GM23338 (cell line): ENCODE results near the gene HMCN2. TPM values are rescaled to one million over a fixed set of nuclear protein-coding genes. Genes with fewer than 3 reads are reported as not detected.

Experiments
- ATAC-seq: fragments of 200-7000 bp; cut with Tn5 transposase; 3 replicates; pipeline ENCODE4 v1.9.1; 2020
- DNase-seq: peaks from one replicate; pipeline ENCODE4 v3.0.0-alpha.2; 2015; ENCODE audit warnings: low spot score
- H2AFZ ChIP-seq: fragments of 200-600 bp; sonication (generic); 2 replicates; pipeline ENCODE4 v1.8.0; 2016; ENCODE audit warnings: antibody characterized with exemption, mild to moderate bottlenecking, moderate library complexity
- H3F3A ChIP-seq: fragments of 200-600 bp; sonication (generic); replicated peaks from 2 replicates; pipeline ENCODE4 v1.8.0; 2017; ENCODE audit warnings: antibody characterized with exemption, mixed run types, low read depth
- H3K27ac ChIP-seq: fragments of 200-600 bp; sonication (generic); 2 replicates; pipeline ENCODE4 v1.6.1; 2016; ENCODE audit warnings: low read depth
- H3K27me3 ChIP-seq: fragments of 200-600 bp; sonication (generic); 2 replicates; pipeline ENCODE4 v1.8.0; 2016; ENCODE audit warnings: mild to moderate bottlenecking, mixed run types, moderate library complexity; ENCODE audit not compliant: insufficient read depth
- H3K36me3 ChIP-seq: fragments of 200-600 bp; sonication (generic); 2 replicates; pipeline ENCODE4 v1.8.0; 2016; ENCODE audit warnings: mild to moderate bottlenecking; ENCODE audit not compliant: insufficient read depth
- H3K4me1 ChIP-seq: fragments of 200-600 bp; sonication (generic); 2 replicates; pipeline ENCODE4 v1.8.0; 2016; ENCODE audit warnings: mild to moderate bottlenecking, moderate library complexity; ENCODE audit not compliant: insufficient read depth
- H3K4me2 ChIP-seq: fragments of 200-600 bp; sonication (generic); 2 replicates; pipeline ENCODE4 v1.7.1; 2017; ENCODE audit warnings: mixed run types
- H3K4me3 ChIP-seq: fragments of 200-600 bp; sonication (generic); 2 replicates; pipeline ENCODE4 v1.6.1; 2016; ENCODE audit warnings: mixed run types
- H3K79me2 ChIP-seq: fragments of 200-600 bp; sonication (generic); replicated peaks from 2 replicates; pipeline ENCODE4 v1.8.0; 2017; ENCODE audit warnings: mild to moderate bottlenecking; ENCODE audit not compliant: insufficient read depth
- H3K9me2 ChIP-seq: fragments of 200-600 bp; sonication (generic); 2 replicates; pipeline ENCODE4 v1.8.0; 2017; ENCODE audit not compliant: insufficient read depth
- H4K20me1 ChIP-seq: fragments of 200-600 bp; sonication (generic); replicated peaks from 2 replicates; pipeline ENCODE4 v1.8.0; 2017; ENCODE audit warnings: mild to moderate bottlenecking; ENCODE audit not compliant: insufficient read depth
- H3K27ac Mint-ChIP-seq: 2 replicates; pipeline ENCODE4 v1.8.0; 2020; ENCODE audit warnings: inconsistent platforms, mild to moderate bottlenecking, moderate library complexity, mixed read lengths
- H3K27me3 Mint-ChIP-seq: 3 replicates; pipeline ENCODE4 v1.8.0; 2022; ENCODE audit warnings: low read depth, mild to moderate bottlenecking, moderate library complexity, mixed read lengths, inconsistent platforms; ENCODE audit not compliant: insufficient read depth, poor library complexity
- H3K36me3 Mint-ChIP-seq: 3 replicates; pipeline ENCODE4 v1.8.0; 2021; ENCODE audit warnings: low read depth, mild to moderate bottlenecking, inconsistent platforms, moderate library complexity, mixed read lengths
- H3K4me1 Mint-ChIP-seq: 3 replicates; pipeline ENCODE4 v1.8.0; 2020; ENCODE audit warnings: mild to moderate bottlenecking, inconsistent platforms, mixed read lengths
- H3K4me3 Mint-ChIP-seq: 3 replicates; pipeline ENCODE4 v1.8.0; 2021; ENCODE audit warnings: moderate library complexity, mild to moderate bottlenecking, inconsistent platforms, mixed read lengths
- H3K9me3 Mint-ChIP-seq: 3 replicates; pipeline ENCODE4 v1.8.0; 2020; ENCODE audit warnings: moderate library complexity, mild to moderate bottlenecking, inconsistent platforms, mixed read lengths
- EZH2phosphoT487 ChIP-seq: fragments of 200-600 bp; sonication (generic); IDR thresholded peaks from one replicate; pipeline ENCODE4 v1.8.1; 2018; ENCODE audit warnings: antibody characterized with exemption; ENCODE audit not compliant: unreplicated experiment
- JUNB ChIP-seq: IDR thresholded peaks from one replicate; pipeline ENCODE4 v1.6.1; 2016; ENCODE audit warnings: antibody characterized with exemption; ENCODE audit not compliant: unreplicated experiment
- NANOG ChIP-seq: IDR thresholded peaks from 2 replicates; pipeline ENCODE4 v1.6.1; 2016; ENCODE audit warnings: antibody characterized with exemption, borderline replicate concordance
- POLR2AphosphoS5 ChIP-seq: IDR thresholded peaks from 2 replicates; pipeline ENCODE4 v1.6.1; 2016; ENCODE audit warnings: antibody characterized with exemption, low read depth
- STAT1 ChIP-seq: IDR thresholded peaks from one replicate; pipeline ENCODE4 v1.6.1; 2016; ENCODE audit warnings: antibody characterized with exemption; ENCODE audit not compliant: unreplicated experiment
- ZNF114 ChIP-seq: fragments of 250-450 bp; sonication (Bioruptor Pico); IDR thresholded peaks from 2 replicates; pipeline ENCODE4 v1.5.0; 2020; ENCODE audit warnings: mild to moderate bottlenecking, moderate library complexity
- ZNF331 ChIP-seq: fragments of 250-450 bp; sonication (Bioruptor Pico); IDR thresholded peaks from 2 replicates; pipeline ENCODE4 v1.5.0; 2020; ENCODE audit warnings: low read depth, mild to moderate bottlenecking, moderate library complexity
- polyA plus RNA-seq: library from polyadenylated mRNA; unstranded; fragments of >200 nt; fragmentation: Nextera tagmentation; extraction: Ambion mirVana; gene quantifications from 2 replicates; pipeline ENCODE4 v1.2.1, GENCODE V29; 2016
- total RNA-seq: library from RNA; depleted of rRNA; stranded (reverse); fragments of >200 nt; shearing (Covaris generic); gene quantifications from 2 replicates; pipeline ENCODE4 v1.2.3, GENCODE V29; 2014
- TF ChIP-seq, protein P1 (sequence below), 2 experiments: fragments of 200-600 bp in 1 of 2; sonication (generic) in 1 of 2; conservative IDR thresholded peaks; 2 replicates each; pipeline versions ENCODE4 v1.5.1 to v1.6.1; 2016 to 2017; ENCODE audit warnings: antibody characterized with exemption in 2 of 2, low read depth in 2 of 2, mild to moderate bottlenecking in 2 of 2, moderate library complexity in 1 of 2
- TF ChIP-seq, protein P2 (sequence below): fragments of 250-450 bp; sonication (Bioruptor Pico); IDR thresholded peaks from 2 replicates; pipeline ENCODE4 v1.5.0; 2020; ENCODE audit warnings: mild to moderate bottlenecking, moderate library complexity
- TF ChIP-seq, protein P3 (sequence below): IDR thresholded peaks from one replicate; pipeline ENCODE4 v1.6.1; 2018; ENCODE audit warnings: antibody characterized with exemption; ENCODE audit not compliant: unreplicated experiment
- TF ChIP-seq, protein P4 (sequence below): IDR thresholded peaks from 2 replicates; pipeline ENCODE4 v1.6.1; 2016; ENCODE audit warnings: antibody characterized with exemption

Gene HMCN2
- total and polyA plus RNA-seq, 2 experiments from 2014 or later: 1.3 to 4.7 TPM

DNA sequence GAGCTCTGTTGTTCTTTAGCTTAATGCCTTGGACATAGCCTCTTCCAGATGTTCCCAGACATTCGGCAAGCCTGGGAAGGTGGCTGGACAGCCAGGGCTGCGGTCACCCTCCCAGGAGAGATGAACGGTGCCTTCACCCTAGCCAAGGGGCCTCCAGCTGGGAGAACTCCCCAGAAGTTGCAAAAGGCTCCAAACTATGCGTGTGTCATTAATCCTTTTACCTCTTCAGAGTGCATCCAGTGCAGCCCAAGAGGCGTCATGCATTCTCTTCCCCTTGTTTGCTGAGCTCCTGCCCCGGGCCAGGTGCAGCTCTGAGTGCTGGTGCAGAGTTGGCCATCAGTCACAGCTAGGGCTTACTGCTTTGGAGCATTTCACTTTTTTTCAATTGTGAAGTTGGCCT, 22.8 kb downstream of the HMCN2 start (continued):
- TF ChIP-seq, protein P1, sequence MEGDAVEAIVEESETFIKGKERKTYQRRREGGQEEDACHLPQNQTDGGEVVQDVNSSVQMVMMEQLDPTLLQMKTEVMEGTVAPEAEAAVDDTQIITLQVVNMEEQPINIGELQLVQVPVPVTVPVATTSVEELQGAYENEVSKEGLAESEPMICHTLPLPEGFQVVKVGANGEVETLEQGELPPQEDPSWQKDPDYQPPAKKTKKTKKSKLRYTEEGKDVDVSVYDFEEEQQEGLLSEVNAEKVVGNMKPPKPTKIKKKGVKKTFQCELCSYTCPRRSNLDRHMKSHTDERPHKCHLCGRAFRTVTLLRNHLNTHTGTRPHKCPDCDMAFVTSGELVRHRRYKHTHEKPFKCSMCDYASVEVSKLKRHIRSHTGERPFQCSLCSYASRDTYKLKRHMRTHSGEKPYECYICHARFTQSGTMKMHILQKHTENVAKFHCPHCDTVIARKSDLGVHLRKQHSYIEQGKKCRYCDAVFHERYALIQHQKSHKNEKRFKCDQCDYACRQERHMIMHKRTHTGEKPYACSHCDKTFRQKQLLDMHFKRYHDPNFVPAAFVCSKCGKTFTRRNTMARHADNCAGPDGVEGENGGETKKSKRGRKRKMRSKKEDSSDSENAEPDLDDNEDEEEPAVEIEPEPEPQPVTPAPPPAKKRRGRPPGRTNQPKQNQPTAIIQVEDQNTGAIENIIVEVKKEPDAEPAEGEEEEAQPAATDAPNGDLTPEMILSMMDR (conservative IDR thresholded peaks at IDR 0.05; ENCODE audit: low read depth in 2 of 2): no peak
- TF ChIP-seq POLR2AphosphoS5 (no peak), ZNF331 (CRISPR knock-in tag) (no peak), EZH2phosphoT487 (no peak), JUNB (no peak), NANOG (no peak)

GRCh38 chr9:130288926-130289690, 23.5 kb downstream of the HMCN2 start:
- peak; percentile 36 for DNase-seq

More at GRCh38 chr9:130288926-130289690, 23.5 kb downstream of the HMCN2 start:
- H3K27ac ChIP-seq: no peak overlapping the region
- peaks cover 6% of the 10 kb centered on the region for H3K36me3 Mint-ChIP-seq
- ATAC-seq: peak; percentile 75
- no peaks in the 10 kb centered on the region for H3K27me3 ChIP-seq
- H3K79me2 ChIP-seq: no peaks in the 10 kb centered on the region
- no peaks in the 10 kb centered on the region for H3K9me2 ChIP-seq
- no peak overlapping the region for H2AFZ ChIP-seq
- no peak overlapping the region; the same call in 2 of the 3 replicates for H3K4me3 Mint-ChIP-seq
- no peaks in the 10 kb centered on the region for H3K36me3 ChIP-seq
- H3F3A ChIP-seq: no peaks in the 10 kb centered on the region
- H3K4me2 ChIP-seq: no peak overlapping the region
- no peaks in the 10 kb centered on the region for H3K4me1 ChIP-seq
- no peak overlapping the region for H3K4me3 ChIP-seq
- H4K20me1 ChIP-seq: no peaks in the 10 kb centered on the region
- H3K4me1 Mint-ChIP-seq: peaks cover 19% of the 10 kb centered on the region
- H3K27me3 Mint-ChIP-seq: peaks cover 10% of the 10 kb centered on the region
- no peak for TF ChIP-seq NANOG
- TF ChIP-seq, protein P2, sequence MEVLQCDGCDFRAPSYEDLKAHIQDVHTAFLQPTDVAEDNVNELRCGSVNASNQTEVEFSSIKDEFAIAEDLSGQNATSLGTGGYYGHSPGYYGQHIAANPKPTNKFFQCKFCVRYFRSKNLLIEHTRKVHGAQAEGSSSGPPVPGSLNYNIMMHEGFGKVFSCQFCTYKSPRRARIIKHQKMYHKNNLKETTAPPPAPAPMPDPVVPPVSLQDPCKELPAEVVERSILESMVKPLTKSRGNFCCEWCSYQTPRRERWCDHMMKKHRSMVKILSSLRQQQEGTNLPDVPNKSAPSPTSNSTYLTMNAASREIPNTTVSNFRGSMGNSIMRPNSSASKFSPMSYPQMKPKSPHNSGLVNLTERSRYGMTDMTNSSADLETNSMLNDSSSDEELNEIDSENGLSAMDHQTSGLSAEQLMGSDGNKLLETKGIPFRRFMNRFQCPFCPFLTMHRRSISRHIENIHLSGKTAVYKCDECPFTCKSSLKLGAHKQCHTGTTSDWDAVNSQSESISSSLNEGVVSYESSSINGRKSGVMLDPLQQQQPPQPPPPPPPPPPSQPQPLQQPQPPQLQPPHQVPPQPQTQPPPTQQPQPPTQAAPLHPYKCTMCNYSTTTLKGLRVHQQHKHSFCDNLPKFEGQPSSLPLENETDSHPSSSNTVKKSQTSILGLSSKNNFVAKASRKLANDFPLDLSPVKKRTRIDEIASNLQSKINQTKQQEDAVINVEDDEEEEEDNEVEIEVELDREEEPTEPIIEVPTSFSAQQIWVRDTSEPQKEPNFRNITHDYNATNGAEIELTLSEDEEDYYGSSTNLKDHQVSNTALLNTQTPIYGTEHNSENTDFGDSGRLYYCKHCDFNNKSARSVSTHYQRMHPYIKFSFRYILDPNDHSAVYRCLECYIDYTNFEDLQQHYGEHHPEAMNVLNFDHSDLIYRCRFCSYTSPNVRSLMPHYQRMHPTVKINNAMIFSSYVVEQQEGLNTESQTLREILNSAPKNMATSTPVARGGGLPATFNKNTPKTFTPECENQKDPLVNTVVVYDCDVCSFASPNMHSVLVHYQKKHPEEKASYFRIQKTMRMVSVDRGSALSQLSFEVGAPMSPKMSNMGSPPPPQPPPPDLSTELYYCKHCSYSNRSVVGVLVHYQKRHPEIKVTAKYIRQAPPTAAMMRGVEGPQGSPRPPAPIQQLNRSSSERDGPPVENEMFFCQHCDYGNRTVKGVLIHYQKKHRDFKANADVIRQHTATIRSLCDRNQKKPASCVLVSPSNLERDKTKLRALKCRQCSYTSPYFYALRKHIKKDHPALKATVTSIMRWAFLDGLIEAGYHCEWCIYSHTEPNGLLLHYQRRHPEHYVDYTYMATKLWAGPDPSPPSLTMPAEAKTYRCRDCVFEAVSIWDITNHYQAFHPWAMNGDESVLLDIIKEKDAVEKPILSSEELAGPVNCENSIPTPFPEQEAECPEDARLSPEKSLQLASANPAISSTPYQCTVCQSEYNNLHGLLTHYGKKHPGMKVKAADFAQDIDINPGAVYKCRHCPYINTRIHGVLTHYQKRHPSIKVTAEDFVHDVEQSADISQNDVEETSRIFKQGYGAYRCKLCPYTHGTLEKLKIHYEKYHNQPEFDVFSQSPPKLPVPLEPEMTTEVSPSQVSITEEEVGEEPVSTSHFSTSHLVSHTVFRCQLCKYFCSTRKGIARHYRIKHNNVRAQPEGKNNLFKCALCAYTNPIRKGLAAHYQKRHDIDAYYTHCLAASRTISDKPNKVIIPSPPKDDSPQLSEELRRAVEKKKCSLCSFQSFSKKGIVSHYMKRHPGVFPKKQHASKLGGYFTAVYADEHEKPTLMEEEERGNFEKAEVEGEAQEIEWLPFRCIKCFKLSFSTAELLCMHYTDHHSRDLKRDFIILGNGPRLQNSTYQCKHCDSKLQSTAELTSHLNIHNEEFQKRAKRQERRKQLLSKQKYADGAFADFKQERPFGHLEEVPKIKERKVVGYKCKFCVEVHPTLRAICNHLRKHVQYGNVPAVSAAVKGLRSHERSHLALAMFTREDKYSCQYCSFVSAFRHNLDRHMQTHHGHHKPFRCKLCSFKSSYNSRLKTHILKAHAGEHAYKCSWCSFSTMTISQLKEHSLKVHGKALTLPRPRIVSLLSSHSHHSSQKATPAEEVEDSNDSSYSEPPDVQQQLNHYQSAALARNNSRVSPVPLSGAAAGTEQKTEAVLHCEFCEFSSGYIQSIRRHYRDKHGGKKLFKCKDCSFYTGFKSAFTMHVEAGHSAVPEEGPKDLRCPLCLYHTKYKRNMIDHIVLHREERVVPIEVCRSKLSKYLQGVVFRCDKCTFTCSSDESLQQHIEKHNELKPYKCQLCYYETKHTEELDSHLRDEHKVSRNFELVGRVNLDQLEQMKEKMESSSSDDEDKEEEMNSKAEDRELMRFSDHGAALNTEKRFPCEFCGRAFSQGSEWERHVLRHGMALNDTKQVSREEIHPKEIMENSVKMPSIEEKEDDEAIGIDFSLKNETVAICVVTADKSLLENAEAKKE: no peak
- no peak for TF ChIP-seq ZNF331 (CRISPR knock-in tag)
- no peak for TF ChIP-seq STAT1
- no peak for TF ChIP-seq POLR2AphosphoS5
- no peak for TF ChIP-seq JUNB
- TF ChIP-seq, protein P3, sequence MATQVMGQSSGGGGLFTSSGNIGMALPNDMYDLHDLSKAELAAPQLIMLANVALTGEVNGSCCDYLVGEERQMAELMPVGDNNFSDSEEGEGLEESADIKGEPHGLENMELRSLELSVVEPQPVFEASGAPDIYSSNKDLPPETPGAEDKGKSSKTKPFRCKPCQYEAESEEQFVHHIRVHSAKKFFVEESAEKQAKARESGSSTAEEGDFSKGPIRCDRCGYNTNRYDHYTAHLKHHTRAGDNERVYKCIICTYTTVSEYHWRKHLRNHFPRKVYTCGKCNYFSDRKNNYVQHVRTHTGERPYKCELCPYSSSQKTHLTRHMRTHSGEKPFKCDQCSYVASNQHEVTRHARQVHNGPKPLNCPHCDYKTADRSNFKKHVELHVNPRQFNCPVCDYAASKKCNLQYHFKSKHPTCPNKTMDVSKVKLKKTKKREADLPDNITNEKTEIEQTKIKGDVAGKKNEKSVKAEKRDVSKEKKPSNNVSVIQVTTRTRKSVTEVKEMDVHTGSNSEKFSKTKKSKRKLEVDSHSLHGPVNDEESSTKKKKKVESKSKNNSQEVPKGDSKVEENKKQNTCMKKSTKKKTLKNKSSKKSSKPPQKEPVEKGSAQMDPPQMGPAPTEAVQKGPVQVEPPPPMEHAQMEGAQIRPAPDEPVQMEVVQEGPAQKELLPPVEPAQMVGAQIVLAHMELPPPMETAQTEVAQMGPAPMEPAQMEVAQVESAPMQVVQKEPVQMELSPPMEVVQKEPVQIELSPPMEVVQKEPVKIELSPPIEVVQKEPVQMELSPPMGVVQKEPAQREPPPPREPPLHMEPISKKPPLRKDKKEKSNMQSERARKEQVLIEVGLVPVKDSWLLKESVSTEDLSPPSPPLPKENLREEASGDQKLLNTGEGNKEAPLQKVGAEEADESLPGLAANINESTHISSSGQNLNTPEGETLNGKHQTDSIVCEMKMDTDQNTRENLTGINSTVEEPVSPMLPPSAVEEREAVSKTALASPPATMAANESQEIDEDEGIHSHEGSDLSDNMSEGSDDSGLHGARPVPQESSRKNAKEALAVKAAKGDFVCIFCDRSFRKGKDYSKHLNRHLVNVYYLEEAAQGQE: no peak
- no peak for TF ChIP-seq ZNF114 (CRISPR knock-in tag)
- TF ChIP-seq, protein P4, sequence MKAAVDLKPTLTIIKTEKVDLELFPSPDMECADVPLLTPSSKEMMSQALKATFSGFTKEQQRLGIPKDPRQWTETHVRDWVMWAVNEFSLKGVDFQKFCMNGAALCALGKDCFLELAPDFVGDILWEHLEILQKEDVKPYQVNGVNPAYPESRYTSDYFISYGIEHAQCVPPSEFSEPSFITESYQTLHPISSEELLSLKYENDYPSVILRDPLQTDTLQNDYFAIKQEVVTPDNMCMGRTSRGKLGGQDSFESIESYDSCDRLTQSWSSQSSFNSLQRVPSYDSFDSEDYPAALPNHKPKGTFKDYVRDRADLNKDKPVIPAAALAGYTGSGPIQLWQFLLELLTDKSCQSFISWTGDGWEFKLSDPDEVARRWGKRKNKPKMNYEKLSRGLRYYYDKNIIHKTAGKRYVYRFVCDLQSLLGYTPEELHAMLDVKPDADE: no peak
- no peaks in the 10 kb centered on the region for H3K9me3 Mint-ChIP-seq
- H3K27ac Mint-ChIP-seq: no peak overlapping the region; the same call in 1 of the 2 replicates
